Ishikawa (cell line): Measurements from ENCODE around the gene UQCC2.

Source experiments
- CEBPB ChIP-seq: IDR thresholded peaks from 2 replicates; pipeline ENCODE4 v1.6.1; 2012
- CREB1 ChIP-seq: IDR thresholded peaks from 2 replicates; pipeline ENCODE4 v1.6.1; 2012; ENCODE audit warnings: low read depth
- EGR1 ChIP-seq: IDR thresholded peaks from 2 replicates; pipeline ENCODE4 v1.6.1; 2012
- EP300 ChIP-seq: IDR thresholded peaks from 2 replicates; pipeline ENCODE4 v1.6.1; 2012; ENCODE audit warnings: borderline replicate concordance
- FOXM1 ChIP-seq: IDR thresholded peaks from 2 replicates; pipeline ENCODE4 v1.6.1; 2012; ENCODE audit warnings: low read depth, borderline replicate concordance
- NFIC ChIP-seq: IDR thresholded peaks from 2 replicates; pipeline ENCODE4 v1.6.1; 2012
- RAD21 ChIP-seq: IDR thresholded peaks from 2 replicates; pipeline ENCODE4 v1.6.1; 2012; ENCODE audit warnings: low read depth
- TAF1 ChIP-seq: IDR thresholded peaks from 2 replicates; pipeline ENCODE4 v1.6.1; 2012; ENCODE audit warnings: low read depth, mild to moderate bottlenecking
- TCF12 ChIP-seq: IDR thresholded peaks from 2 replicates; pipeline ENCODE4 v1.6.1; 2012; ENCODE audit warnings: low read depth
- TEAD4 ChIP-seq: IDR thresholded peaks from 2 replicates; pipeline ENCODE4 v1.6.1; 2012
- YY1 ChIP-seq: IDR thresholded peaks from 2 replicates; pipeline ENCODE4 v1.6.1; 2012; ENCODE audit warnings: low read depth
- ZBTB7A ChIP-seq: IDR thresholded peaks from 2 replicates; pipeline ENCODE4 v1.6.1; 2012; ENCODE audit warnings: low read depth
- TF ChIP-seq, protein P1 (sequence below): IDR thresholded peaks from 2 replicates; pipeline ENCODE4 v1.6.1; 2012
- TF ChIP-seq, protein P2 (sequence below): IDR thresholded peaks from 2 replicates; pipeline ENCODE4 v1.6.1; 2012
- TF ChIP-seq, protein P3 (sequence below): IDR thresholded peaks from 2 replicates; pipeline ENCODE4 v1.6.1; 2012; ENCODE audit warnings: low read depth, mild to moderate bottlenecking

The UQCC2 gene

DNA sequence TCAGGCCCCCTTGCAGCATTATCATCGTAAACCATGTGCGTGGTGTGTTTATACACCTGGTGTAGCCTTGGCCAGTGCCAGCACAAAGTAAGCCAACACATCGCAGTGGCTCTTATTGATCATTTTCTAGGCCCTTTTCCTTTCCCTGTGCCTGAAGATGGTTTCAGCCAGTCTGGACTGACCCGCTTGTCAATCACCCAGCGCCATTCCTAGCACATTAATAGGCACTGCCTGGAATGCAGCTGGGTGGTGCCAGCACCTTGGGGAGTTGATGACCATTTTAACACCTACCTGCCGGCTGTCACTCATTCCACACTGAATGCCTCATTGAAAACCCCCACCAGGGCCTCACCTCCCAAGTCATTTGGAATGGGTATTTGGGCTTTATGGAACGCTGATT lies 4.9 kb upstream of the UQCC2 start:
- peak; percentile 43; the same call in 1 of the 2 replicates for TF ChIP-seq EP300
- peak; percentile 72 for TF ChIP-seq NFIC
- no peak for TF ChIP-seq RAD21
- peak; percentile 86 for TF ChIP-seq TEAD4
- no peak for TF ChIP-seq FOXM1
- TF ChIP-seq, protein P1, sequence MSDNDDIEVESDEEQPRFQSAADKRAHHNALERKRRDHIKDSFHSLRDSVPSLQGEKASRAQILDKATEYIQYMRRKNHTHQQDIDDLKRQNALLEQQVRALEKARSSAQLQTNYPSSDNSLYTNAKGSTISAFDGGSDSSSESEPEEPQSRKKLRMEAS, result peak; percentile 29; the same call in 1 of the 2 replicates
- TF ChIP-seq TCF12, result peak; percentile 79

GRCh38 chr6:33714385-33715040 lies 3.0 kb upstream of the UQCC2 start:
- TF ChIP-seq TCF12 (no peak), CEBPB (no peak), EGR1 (no peak), NFIC (no peak), TAF1 (no peak)
- TF ChIP-seq, protein P2, sequence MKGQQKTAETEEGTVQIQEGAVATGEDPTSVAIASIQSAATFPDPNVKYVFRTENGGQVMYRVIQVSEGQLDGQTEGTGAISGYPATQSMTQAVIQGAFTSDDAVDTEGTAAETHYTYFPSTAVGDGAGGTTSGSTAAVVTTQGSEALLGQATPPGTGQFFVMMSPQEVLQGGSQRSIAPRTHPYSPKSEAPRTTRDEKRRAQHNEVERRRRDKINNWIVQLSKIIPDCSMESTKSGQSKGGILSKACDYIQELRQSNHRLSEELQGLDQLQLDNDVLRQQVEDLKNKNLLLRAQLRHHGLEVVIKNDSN, result no peak
- TF ChIP-seq, protein P3, sequence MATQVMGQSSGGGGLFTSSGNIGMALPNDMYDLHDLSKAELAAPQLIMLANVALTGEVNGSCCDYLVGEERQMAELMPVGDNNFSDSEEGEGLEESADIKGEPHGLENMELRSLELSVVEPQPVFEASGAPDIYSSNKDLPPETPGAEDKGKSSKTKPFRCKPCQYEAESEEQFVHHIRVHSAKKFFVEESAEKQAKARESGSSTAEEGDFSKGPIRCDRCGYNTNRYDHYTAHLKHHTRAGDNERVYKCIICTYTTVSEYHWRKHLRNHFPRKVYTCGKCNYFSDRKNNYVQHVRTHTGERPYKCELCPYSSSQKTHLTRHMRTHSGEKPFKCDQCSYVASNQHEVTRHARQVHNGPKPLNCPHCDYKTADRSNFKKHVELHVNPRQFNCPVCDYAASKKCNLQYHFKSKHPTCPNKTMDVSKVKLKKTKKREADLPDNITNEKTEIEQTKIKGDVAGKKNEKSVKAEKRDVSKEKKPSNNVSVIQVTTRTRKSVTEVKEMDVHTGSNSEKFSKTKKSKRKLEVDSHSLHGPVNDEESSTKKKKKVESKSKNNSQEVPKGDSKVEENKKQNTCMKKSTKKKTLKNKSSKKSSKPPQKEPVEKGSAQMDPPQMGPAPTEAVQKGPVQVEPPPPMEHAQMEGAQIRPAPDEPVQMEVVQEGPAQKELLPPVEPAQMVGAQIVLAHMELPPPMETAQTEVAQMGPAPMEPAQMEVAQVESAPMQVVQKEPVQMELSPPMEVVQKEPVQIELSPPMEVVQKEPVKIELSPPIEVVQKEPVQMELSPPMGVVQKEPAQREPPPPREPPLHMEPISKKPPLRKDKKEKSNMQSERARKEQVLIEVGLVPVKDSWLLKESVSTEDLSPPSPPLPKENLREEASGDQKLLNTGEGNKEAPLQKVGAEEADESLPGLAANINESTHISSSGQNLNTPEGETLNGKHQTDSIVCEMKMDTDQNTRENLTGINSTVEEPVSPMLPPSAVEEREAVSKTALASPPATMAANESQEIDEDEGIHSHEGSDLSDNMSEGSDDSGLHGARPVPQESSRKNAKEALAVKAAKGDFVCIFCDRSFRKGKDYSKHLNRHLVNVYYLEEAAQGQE, result no peak

GRCh38 chr6:33713786-33714185 lies 2.3 kb upstream of the UQCC2 start:
- TF ChIP-seq ZBTB7A (no peak), EGR1 (no peak), TEAD4 (no peak), RAD21 (no peak), EP300 (no peak), TAF1 (no peak), CREB1 (no peak), TCF12 (no peak), FOXM1 (no peak), YY1 (no peak)
- TF ChIP-seq, protein P2, result no peak
- TF ChIP-seq, protein P1, result no peak
- TF ChIP-seq, protein P3, result no peak

GRCh38 chr6:33712914-33713313 lies 1.4 kb upstream of the UQCC2 start:
- TF ChIP-seq RAD21, result no peak
- TF ChIP-seq FOXM1, result no peak
- TF ChIP-seq, protein P2, result no peak
- no peak for TF ChIP-seq NFIC
- no peak for TF ChIP-seq EGR1
- TF ChIP-seq YY1, result no peak
- no peak for TF ChIP-seq TAF1
- no peak for TF ChIP-seq TEAD4
- TF ChIP-seq CREB1, result no peak
- no peak for TF ChIP-seq ZBTB7A

- TF ChIP-seq, protein P2, result no peak
- TF ChIP-seq CEBPB (no peak), ZBTB7A (no peak), EGR1 (no peak), RAD21 (no peak), TEAD4 (no peak), YY1 (no peak), CREB1 (no peak), NFIC (no peak), TCF12 (no peak), FOXM1 (no peak), TAF1 (no peak), EP300 (no peak)
- TF ChIP-seq, protein P3, result no peak
- TF ChIP-seq, protein P1, result no peak
Measured at GRCh38 chr6:33710296-33711121, 991 bp downstream of the UQCC2 start.
